GM12801 (cell line): Measurements from ENCODE around the gene WFIKKN1.

Experiments used
- CTCF ChIP-seq: IDR thresholded peaks from one replicate; pipeline ENCODE4 v1.5.1; 2011; ENCODE audit warnings: control low read depth; ENCODE audit not compliant: insufficient read length; ENCODE audit errors: extremely low read depth

WFIKKN1 gene

DNA sequence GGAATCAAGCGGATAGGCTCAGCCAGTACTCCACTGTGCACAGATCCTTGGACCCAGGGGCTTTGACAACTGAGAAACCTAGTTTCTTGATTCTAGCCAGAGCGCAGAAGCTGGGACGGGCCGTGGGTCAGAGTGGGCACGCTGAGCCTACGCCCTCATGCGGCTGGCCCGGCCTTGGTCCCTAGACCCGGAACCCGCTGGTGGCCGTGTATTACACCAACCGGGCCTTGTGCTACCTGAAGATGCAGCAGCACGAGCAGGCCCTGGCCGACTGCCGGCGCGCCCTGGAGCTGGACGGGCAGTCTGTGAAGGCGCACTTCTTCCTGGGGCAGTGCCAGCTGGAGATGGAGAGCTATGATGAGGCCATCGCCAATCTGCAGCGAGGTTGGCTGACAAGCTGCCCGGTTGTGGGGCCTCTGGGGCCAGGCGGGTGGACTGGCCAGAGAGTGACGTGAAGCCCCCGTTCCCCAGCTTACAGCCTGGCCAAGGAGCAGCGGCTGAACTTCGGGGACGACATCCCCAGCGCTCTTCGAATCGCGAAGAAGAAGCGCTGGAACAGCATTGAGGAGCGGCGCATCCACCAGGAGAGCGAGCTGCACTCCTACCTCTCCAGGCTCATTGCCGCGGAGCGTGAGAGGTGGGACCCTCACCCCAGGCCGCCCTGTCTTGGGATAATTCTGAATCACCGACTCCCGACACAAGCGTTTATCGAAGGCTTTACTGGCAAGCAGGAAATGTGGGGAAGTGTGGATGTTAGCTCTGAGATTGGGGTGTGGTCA is 50.4 kb downstream of the WFIKKN1 start:
- no peak for TF ChIP-seq CTCF

GRCh38 chr16:681746-682427 is 51.1 kb downstream of the WFIKKN1 start:
- no peak for TF ChIP-seq CTCF

- TF ChIP-seq CTCF, result no peak
These were observed 52.0 kb downstream of the WFIKKN1 start for GRCh38 chr16:682493-683395.

GRCh38 chr16:683396-684070 is 52.7 kb downstream of the WFIKKN1 start:
- no peak for TF ChIP-seq CTCF
